ENCODE data around the gene MYL4.
"Not testable (repeated sequence)": the region's sequence is repeated elsewhere in the genome, so short reads cannot be mapped to it uniquely, and the experiment has no call there.

Gene MYL4

DNA sequence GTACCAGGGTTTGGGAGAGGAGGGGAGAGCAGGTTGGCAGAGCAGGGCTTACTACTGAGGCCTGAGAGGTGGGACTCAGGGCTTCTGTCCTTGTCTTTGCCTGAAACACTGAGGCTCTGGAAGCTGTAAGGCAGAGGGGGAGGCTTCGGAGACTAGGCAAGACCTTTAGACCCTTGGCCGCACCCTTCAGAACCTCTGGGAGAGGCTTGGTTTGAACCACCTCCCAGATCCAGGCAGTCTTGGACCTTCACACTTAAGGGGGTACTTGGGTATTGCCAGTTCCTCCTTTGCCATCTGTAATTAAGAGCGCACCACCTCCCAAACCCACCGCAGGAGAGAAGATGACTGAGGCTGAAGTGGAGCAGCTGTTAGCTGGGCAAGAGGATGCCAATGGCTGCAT, 12.9 kb downstream of the MYL4 start:
- DNase-seq = no peak

DNA sequence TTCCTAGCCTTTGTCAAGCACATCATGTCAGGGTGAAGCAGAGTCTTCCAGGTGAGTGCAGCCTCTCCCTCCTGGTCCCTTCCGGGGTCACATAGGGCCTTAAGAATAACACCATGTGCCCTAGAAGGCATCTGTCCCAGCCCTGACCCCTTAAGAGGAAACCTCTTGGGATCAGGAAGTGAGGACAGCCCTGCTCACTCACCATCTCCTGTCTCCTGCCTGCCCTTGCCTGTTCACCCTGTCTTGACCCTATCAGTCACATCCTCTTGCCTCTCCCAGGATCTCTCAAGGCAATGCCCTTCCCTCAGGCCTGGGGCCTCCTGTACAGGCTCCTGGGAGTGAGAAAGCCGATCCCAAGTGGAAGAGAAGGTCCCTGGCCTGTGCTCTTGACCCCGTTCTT, 13.9 kb downstream of the MYL4 start:
- DNase-seq = no peak

- DNase-seq = no peak
These were observed 14.3 kb downstream of the MYL4 start for GRCh38 chr17:47223460-47223859.

GRCh38 chr17:47224077-47224476, 14.9 kb downstream of the MYL4 start:
- DNase-seq = not testable (repeated sequence)

- no peak for DNase-seq
These were observed 15.8 kb downstream of the MYL4 start for GRCh38 chr17:47224966-47225365.

DNA sequence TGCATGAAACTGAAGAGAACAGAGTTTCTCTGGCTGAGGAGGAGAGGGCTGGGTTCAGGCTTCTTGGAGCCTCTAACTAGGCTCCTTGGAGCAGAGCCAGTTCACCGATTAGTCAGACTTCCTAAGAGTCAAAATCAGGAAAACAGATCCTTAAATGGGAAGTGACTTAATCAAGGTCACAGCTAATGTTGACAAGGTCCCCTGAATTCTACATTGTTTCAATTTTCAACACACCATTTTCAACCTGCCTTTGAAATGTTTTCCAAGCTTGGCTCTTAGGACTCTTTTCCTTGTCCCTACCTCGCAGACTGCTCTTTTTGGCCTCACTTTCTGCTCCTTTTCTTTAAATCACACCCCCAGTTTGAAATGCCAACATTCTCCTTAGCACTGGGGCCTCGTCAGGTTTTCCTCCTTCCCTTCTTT, 16.3 kb downstream of the MYL4 start:
- DNase-seq = no peak

GRCh38 chr17:47225911-47226688, 17.0 kb downstream of the MYL4 start:
- DNase-seq = no peak

DNA sequence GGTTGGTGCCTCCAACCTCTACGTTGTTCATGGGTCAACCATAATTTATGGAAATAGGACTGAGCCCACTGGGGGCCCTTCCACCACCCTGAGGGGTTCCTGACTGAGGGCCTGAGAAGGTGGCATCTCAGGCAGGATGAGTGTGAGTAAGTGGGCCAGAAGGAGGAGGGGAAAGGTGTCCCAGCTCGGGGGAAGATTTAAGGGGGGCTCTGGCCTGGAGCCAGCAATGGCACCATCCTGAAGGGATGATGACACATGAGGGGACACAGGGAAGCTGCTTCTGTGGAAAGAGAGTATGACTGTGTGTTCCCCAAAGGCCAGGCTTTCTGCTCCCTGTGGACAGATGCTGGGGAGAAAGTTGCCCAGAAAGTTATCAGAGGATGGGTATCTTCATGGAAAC, 18.7 kb downstream of the MYL4 start:
- DNase-seq = no peak

DNA sequence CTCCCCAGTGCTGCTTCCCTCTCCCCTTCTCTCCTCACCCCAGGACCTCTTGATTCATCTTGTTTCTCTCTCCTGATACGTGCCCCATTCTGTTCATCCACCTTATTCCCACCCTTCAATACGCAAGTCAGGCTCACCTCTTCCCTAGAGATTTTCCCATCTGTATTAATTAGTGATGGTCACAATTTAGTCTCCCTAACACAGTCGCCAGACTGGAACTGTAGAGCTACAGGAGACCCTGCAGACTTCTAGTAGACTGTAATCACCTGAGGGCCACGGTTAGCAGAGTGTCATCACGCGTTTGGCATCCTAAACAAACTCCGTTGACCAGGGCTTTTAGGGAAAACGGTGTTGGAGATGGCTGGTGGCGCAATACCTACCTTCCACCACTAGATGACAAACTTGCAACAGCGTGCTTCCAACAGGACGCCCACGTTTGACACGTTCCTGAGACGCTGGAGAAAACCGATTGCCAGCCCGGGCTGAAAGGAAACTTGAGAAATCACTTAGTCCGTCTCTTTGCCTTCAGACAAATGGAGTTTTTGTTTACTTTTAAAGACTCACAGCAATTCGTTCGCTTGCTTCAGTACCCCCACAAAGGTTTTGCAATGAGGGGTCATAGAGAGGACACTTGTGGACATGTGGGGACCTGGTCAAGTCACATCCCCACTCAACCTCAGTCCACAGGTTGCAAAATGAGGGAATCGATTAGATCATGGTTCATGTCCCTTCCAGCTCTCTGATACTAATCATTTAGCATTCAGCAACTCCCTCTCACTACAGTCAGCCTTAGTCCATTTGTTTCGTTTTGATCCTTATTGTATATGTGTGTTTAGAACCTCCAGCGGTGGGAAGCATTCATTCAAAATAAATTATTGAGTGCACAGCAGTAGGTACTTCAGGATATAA, 20.6 kb downstream of the MYL4 start:
- peak; percentile 76 for DNase-seq

- DNase-seq = no peak
These were observed 21.7 kb downstream of the MYL4 start for GRCh38 chr17:47230864-47231263.

DNA sequence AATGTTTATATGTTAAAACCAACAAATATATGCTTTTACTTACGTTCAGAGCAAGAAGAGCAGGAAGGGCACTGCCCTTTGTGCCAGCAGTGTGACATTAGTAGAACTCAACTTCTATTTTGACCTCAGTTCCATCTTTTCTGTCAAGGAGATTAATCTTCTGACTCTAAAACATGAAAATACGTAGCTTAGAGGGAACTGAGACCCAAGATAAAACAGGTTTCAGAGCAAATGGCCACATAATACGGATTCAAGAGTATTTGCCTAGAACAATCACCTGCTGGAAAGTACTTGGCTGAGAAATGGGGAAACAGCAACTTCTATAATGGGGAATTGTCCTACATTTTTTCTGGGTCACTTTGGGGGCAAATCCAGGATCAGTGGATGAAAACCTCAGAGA, 22.2 kb downstream of the MYL4 start:
- no peak for DNase-seq

DNA sequence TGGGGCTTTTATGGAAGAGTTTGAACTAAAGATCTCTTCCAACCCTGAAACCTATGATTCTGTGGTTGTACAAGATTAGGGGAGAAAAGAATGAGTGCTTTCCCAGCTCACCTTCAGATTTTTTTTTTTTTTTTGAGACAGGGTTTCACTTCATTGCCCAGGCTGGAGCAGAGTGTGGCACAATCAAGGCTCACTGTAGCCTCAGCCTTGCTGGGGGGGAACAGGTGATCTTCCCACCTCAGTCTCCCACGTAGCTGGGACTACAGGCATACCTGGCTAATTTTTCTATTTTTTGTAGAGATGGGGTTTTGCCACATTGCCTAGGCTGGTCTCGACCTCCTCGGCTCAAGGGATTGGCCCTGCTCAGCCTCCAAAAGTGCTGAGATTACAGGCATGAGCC, 22.7 kb downstream of the MYL4 start:
- DNase-seq = no peak

DNA sequence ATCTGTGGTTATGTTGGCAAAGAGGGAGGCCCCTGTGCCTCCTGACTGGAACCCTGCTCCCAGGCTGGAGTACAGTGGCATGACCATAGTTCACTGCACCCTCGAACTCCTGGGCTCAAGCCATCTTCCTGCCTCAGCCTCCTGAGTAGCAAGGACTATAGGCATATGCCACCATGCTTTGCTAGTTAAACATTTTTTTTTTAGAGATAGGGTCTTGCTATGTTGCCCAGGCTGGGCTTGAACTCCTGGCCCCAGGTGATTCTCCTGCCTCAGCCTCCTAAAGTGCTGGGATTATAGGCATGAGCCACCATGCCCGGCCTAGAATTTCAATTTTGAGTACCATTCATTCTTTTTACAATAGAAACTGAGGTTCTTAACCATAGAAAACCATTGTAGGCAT, 23.3 kb downstream of the MYL4 start:
- no peak for DNase-seq

GRCh38 chr17:47235506-47235905, 26.4 kb downstream of the MYL4 start:
- DNase-seq = no peak

DNA sequence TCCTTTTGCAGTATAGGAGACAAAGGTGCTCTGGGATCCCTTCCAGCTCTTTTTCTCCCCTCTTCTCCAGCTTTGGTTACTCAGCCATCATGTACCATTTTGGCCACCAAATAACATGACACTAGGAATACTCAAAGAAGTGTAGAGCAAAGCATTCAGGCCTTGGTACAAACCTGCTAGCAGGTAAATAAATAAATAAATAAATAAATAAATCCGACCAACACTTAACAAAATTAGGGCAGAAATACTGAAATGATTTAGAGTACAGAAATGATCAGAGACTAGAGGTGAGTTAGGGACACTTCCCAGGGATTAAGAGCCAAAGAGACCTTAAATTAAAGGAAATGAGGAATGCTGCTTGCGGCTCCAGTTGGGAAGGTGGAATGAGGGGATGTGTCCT, 26.8 kb downstream of the MYL4 start:
- DNase-seq = no peak

GRCh38 chr17:47237841-47238240, 28.7 kb downstream of the MYL4 start:
- no peak for DNase-seq

DNA sequence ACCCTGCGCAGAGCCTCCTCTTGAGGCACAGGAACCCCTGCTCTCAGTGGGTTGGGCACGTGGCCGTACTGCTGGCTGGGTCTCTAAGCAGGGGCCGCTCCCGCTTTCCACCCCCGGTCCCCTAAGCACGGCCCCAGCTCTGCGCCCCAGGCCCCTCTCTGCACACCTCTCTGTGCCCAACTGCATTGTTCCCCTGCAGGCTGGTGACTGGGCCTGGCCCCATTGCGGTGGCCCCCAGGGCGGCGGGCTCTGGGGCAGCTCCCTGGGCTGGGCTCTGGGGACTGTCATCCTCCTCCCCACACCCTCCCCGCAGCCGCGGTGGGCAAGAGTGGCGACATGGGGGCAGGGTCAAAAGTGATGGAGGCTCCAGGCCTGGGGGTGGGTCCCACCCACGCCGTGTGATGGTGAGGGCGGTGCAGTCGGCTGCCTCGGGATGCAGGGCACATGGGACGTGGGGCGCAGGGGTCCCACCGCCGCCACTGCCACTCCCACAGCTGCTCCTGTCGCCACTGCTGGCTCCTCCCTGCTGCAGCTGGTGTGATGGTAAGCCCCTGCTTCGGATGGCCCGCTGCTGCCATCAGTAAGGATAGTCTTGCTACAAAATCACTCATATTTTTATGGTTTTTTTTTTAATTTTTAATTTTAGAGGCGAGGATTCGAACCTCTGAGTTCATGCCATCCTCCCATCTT, 29.3 kb downstream of the MYL4 start:
- DNase-seq = no peak

DNA sequence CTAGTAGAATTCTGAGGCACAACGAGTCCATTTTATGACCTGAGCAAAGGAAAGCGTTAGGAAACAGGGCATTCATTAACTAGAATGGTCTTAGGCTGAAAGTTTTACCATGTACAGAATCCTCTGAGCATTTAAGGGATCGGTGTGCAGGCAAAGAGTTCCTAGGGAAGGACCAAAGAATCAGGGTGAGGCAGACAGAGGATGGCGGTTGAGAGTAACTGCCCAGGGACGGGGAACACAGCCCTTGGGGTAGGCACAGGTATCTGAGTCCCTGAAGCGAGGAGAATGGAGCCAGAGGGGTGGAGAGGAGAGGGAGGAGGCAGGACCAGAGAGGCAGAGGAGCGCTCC, 30.4 kb downstream of the MYL4 start:
- DNase-seq = no peak

- no peak for DNase-seq
These were observed 31.0 kb downstream of the MYL4 start for GRCh38 chr17:47239967-47240651.

GRCh38 chr17:47240806-47241205, 31.7 kb downstream of the MYL4 start:
- DNase-seq = no peak

DNA sequence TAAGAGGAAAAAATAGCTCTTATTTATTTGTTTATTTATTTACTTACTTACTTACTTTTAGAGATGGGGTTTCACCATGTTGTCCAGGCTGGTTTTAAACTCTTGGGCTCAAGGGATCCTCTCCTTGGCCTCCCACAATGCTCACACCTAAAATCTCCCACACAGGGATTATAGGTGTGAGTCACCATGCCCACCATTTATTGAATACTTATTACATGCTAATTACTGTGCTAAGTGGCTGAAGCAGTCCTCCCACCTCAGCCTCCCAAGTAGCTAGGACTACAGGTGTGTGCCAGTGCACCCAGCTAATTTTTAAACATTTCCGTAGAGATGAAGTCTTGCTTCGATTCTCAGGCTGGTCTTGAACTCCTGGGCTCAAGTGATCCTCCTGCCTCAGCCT, 33.5 kb downstream of the MYL4 start:
- DNase-seq = no peak

GRCh38 chr17:47243737-47244598, 34.8 kb downstream of the MYL4 start:
- no peak for DNase-seq
